Hindlimb muscle (tissue), 1 donor: ENCODE measurements around the gene TLK2. TPM values are rescaled to one million over a fixed set of nuclear protein-coding genes. Genes with fewer than 3 reads are reported as not detected.
A peak's percentile ranks its signal among the peaks of the same experiment; 100 is the strongest.

ENCODE experiments used
- DNase-seq: peaks from one replicate; pipeline ENCODE4 v3.0.0-alpha.2; 2013
- polyA plus RNA-seq: library from polyadenylated mRNA; unstranded; fragments of 120-200 nt; gene quantifications from one replicate; pipeline ENCODE4 v1.2.1, GENCODE V29; 2013; ENCODE audit not compliant: insufficient read length

Gene TLK2
- polyA plus RNA-seq, 1 donor, result 52.8 TPM

DNA sequence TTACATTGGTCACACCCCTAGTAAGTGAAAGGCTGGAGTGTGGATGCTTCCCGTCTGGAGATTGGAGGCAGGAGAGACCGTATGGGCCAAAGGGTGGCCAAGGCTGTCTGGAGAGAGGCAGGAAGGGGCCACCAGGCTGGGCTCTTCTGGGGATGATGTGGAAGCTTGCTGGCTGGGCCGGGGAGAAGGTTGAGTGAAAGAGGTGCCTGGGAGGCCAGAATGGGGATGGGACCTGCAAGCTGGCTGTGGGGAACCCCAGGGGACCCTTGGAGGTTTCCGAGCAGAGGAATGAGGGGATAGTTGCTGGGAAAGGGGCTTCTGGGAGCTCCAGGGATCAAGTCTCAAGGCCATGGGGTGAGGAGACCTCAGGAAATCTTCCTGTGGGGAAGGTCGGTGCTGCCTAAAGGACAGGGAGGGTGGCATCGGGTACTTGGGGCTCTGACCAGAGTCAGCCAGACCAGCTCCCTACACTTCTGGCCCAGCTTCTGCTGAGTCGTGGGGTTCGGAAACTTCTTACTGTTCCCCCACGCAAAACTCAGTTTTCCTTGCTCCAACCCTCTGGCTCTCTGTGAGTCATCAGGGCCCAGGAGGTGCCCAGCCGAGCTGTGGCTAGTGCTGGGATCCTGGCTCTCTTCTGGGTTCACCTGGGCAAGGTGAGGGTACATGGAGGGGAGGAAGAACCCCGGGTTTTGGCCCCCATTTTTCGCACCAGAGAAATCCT is 151.9 kb downstream of the TLK2 start:
- DNase-seq, result no peak

- no peak for DNase-seq
Observed at GRCh38 chr17:62631086-62631935, 152.7 kb downstream of the TLK2 start.

- DNase-seq, result no peak
Observed at GRCh38 chr17:62631936-62632924, 153.6 kb downstream of the TLK2 start.

GRCh38 chr17:62637809-62638208 is 159.2 kb downstream of the TLK2 start:
- DNase-seq, result no peak

- no peak for DNase-seq
Observed at GRCh38 chr17:62641153-62641552, 162.5 kb downstream of the TLK2 start.

DNA sequence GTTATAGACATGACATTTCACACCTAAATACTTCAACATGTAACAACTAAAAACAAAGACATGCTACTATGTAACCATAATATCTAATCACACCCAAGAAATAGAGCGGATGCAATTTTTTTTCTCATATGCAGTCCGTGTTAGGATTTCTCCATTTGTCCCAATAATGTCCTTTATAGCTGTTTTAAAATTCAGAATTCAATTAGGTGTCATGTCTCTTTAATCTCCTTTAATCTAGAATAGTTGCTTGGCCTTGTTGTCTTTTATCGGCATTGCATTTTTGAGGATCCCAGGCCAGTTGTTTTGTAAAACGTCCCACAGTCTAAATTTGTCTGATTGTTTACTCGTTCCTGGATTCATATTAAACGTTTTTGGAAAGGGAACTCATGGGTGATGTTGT is 163.3 kb downstream of the TLK2 start:
- DNase-seq, result no peak

- DNase-seq, result no peak
Observed at GRCh38 chr17:62643496-62643895, 164.9 kb downstream of the TLK2 start.

- DNase-seq, result no peak
Observed at GRCh38 chr17:62644487-62645173, 166.0 kb downstream of the TLK2 start.

- no peak for DNase-seq
Observed at GRCh38 chr17:62648251-62648955, 169.8 kb downstream of the TLK2 start.

- no peak for DNase-seq
Observed at GRCh38 chr17:62648956-62649294, 170.3 kb downstream of the TLK2 start.

- no peak for DNase-seq
Observed at GRCh38 chr17:62649570-62649969, 170.9 kb downstream of the TLK2 start.

DNA sequence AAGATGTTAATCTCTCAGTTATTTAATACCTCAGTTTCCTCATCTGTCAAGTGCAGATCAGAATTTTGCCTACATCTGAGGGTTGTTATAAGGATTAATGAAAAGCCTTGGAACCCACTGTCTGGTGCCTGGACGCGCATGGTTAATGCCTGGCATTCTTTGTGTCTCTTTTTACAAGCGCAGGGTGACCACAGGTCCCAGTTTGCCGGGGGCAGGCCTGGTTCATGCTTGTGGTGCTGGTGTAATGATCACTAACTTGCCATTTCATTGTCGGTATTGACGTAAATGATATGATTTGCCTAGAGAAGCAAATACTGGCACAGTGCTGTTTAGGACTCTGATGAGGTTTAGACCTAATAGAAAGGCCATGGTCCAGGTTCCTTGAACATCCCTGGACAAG is 172.0 kb downstream of the TLK2 start:
- no peak for DNase-seq

DNA sequence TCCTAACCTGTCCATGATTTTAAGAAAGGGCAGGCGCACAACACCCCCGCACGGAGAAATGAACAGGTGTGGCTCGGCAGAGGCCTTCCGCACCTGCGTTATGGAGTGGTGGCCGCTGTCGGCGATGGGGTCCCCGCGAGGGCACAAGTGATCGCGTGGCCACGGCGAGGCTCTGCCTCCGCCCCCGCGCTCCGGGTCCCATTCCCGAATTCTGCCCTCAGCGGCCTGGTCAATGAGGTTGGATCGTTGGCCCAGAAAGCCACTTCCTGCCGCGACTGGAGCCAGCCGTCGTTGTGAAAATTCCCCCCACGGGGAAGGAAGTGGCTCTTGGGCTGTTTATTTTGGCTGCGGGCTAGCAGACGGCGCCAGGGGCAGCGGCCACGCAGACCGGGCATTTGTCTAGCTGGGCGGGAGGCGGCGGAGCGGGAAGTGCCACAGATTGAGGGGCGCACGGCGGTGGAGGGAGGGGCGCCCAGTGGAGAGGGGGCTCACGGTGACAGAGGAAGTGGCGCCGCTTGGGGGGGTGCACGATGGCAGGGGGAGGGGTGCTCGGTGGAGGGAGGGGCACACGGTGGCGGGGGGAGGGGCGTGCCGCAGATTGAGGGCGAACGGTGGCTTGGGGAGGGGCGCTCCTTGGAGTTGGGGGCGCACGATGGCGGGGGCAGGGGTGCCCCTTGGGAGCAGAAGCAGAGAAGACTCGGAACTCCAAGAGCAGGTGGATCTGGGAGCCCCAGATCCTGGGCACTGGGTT is 173.8 kb downstream of the TLK2 start:
- peak; percentile 40 for DNase-seq

- DNase-seq, result peak; percentile 59
Observed at GRCh38 chr17:62653002-62653825, 174.6 kb downstream of the TLK2 start.

GRCh38 chr17:62653826-62654761 is 175.5 kb downstream of the TLK2 start:
- DNase-seq, result peak; percentile 64

DNA sequence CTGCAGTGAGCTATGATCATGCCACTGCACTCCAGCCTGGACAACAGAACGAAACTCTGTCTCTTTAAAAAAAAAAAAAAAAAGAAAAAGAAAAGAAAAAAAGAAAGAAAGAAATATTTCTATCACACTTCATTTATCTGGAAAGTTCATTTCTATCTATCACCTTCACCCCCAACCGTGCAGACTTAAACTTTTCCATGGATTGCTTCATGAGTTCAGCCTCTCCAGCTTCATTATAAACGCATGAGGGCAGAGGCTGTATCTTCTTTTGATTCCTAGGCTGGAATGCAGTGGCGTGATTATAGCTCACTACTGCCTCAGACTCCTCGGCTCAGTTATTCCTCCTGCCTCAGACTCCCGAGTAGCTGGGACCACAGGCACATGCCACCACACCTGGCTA is 177.0 kb downstream of the TLK2 start:
- DNase-seq, result no peak

DNA sequence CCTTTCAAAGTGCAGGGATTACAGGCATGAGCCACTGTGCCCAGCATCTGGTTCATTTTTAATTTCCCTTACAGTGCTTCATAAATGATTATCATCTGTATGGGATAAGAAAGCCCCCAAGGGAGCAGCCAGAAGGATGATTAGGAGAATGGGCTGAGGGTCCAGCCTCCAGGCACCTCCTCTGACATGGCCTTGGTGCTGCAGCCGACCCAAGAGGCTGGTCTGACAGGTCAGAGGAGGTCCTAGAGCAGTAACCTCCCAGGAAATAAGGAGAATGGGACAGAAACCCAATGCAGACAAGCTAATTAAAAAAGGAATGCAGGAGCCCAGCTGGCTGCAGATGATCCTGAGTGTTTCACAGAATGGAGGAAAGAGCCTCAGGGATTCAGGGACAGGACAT is 177.8 kb downstream of the TLK2 start:
- no peak for DNase-seq

DNA sequence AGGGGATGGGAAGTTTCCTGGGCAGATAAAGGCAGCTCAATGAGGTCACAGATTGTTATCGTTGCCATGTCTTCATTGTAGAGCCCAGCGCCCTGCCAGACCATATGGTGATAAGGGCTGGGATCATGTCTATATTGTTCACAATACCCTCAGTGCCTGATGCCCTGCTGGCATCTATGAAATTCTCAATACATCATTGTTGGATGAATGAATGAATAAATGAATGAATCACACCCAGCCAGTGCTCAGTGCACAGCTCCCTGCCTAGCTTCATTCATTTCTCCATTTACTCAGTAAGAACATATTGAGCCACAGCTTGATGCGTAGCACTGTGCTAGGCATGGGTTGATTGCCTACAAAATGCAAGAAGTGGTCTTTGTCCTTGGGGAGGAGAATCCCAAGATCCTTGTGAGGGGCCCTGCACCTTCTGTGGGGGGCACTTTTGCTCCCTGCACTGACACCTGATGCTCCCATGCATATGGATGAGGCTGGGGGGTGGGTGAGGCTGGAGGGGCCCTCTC is 178.6 kb downstream of the TLK2 start:
- no peak for DNase-seq
